Astrocyte (in vitro differentiated cells and primary cell): ENCODE data around the gene REEP6.

Experiments used
- EZH2 ChIP-seq: IDR thresholded peaks from 2 replicates; pipeline ENCODE4 v1.6.1; 2012; ENCODE audit warnings: mild to moderate bottlenecking, low read length, inconsistent platforms; ENCODE audit not compliant: insufficient read depth
- TF ChIP-seq, protein P1 (sequence below): IDR thresholded peaks from 2 replicates; pipeline ENCODE4 v1.5.1; 2011; ENCODE audit warnings: low read depth, mild to moderate bottlenecking, inconsistent platforms, low read length, moderate library complexity; ENCODE audit not compliant: insufficient read depth

DNA sequence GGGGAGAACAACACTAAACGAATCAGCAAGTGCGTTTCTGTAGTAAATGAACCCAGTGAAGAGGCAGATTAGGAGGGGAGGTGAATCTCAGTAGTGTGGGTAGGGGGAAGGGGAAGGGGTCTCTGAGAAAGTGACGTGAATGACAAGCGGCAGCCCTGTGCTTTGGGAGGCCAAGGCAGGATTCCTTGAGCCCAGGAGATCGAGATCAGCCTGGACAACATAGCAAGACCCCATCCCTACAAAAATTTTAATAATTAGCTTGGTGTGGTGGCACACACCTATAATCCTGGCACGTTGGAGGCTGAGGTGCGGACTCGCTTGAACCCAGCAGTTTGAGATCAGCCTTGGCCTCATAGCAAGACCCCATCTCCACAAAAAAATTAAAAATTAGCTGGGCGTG lies 41.0 kb downstream of the REEP6 start:
- TF ChIP-seq, protein P1, sequence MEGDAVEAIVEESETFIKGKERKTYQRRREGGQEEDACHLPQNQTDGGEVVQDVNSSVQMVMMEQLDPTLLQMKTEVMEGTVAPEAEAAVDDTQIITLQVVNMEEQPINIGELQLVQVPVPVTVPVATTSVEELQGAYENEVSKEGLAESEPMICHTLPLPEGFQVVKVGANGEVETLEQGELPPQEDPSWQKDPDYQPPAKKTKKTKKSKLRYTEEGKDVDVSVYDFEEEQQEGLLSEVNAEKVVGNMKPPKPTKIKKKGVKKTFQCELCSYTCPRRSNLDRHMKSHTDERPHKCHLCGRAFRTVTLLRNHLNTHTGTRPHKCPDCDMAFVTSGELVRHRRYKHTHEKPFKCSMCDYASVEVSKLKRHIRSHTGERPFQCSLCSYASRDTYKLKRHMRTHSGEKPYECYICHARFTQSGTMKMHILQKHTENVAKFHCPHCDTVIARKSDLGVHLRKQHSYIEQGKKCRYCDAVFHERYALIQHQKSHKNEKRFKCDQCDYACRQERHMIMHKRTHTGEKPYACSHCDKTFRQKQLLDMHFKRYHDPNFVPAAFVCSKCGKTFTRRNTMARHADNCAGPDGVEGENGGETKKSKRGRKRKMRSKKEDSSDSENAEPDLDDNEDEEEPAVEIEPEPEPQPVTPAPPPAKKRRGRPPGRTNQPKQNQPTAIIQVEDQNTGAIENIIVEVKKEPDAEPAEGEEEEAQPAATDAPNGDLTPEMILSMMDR: no peak
- TF ChIP-seq EZH2: no peak
